AG04450 (cell line): ENCODE data around the gene CLN6. TPM values are rescaled to one million over a fixed set of nuclear protein-coding genes. Genes with fewer than 3 reads are reported as not detected.

ENCODE experiments used
- CTCF ChIA-PET: fragments of 300-600, 350-600 bp; formaldehyde crosslinking; extraction: SDS; loops from one replicate; lab custom pipeline; 2022; ENCODE audit warnings: antibody characterized with exemption, inconsistent platforms; lab: Charles Lee
- POLR2A ChIA-PET: fragments of 350-600 bp; formaldehyde crosslinking; extraction: SDS; loops from one replicate; lab custom pipeline; 2021; ENCODE audit warnings: antibody characterized with exemption, inconsistent platforms; lab: Yijun Ruan, JAX
- DNase-seq: peaks from one replicate; pipeline ENCODE4 v3.0.0-alpha.2; 2011; ENCODE audit warnings: low read depth, low spot score
- H3K27ac ChIP-seq: one replicate; pipeline ENCODE4 v1.5.1; 2012; ENCODE audit warnings: low read depth, low read length, control low read depth
- H3K27me3 ChIP-seq: one replicate; pipeline ENCODE4 v1.6.0; 2012; ENCODE audit warnings: low read length; ENCODE audit not compliant: control insufficient read depth, insufficient read depth
- H3K4me3 ChIP-seq: 2 replicates; pipeline ENCODE4 v1.5.1; 2011; ENCODE audit warnings: mild to moderate bottlenecking, low read depth, low read length, control low read depth
- H3K9me3 ChIP-seq: 2 replicates; pipeline ENCODE4 v1.5.1; 2012; ENCODE audit warnings: low read length; ENCODE audit not compliant: control insufficient read depth, insufficient read depth
- polyA plus RNA-seq: library from polyadenylated mRNA; depleted of rRNA; stranded (reverse); fragments of >200 nt; gene quantifications from 2 replicates; pipeline ENCODE4 v1.2.3, GENCODE V29; 2011
- TF ChIP-seq, protein P1 (sequence below): IDR thresholded peaks from 2 replicates; pipeline ENCODE4 v1.5.1; 2011; ENCODE audit warnings: low read depth, low read length, control low read depth, inconsistent platforms

Gene CLN6
- polyA plus RNA-seq, 1 experiment, result 13.0 TPM

DNA sequence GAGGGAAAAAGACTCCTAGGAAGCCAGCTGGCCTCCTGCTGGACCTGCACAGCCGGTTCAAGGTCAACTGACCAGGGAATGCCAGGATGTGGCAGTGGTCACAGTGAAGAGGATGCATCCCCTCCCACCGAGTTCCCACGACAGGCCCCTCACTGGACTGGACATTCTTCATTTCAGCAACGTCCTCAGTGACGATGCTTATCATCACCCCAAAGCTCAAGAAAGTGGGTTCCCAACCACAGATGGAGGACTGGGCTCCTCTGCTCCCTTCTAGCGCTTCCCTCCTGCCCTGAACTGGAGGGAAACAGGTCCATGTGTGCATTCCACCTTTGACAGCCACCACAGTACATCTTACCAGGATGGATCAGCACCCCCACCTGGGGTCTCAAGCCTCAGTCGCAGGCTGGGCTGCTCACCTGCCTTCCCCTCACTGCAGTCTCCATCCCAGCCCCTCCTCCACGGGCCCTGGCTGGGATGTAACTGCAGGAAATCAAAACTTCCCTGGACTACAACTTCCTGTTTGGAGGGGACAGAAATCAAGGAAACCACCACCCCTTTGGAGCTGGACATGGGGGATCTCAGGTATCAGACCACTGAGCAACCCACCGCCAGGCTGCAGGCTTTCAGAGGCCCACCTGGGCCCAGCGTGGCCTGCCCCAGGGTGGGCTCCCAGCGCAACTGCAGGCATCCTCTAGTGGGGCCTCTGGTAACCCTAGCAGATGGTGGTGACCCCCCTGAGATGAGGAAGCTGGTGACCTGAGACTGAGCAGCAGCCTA lies 31.7 kb downstream of the CLN6 start:
- POLR2A ChIA-PET, result no interaction called here
- no peak for DNase-seq
- TF ChIP-seq, protein P1, sequence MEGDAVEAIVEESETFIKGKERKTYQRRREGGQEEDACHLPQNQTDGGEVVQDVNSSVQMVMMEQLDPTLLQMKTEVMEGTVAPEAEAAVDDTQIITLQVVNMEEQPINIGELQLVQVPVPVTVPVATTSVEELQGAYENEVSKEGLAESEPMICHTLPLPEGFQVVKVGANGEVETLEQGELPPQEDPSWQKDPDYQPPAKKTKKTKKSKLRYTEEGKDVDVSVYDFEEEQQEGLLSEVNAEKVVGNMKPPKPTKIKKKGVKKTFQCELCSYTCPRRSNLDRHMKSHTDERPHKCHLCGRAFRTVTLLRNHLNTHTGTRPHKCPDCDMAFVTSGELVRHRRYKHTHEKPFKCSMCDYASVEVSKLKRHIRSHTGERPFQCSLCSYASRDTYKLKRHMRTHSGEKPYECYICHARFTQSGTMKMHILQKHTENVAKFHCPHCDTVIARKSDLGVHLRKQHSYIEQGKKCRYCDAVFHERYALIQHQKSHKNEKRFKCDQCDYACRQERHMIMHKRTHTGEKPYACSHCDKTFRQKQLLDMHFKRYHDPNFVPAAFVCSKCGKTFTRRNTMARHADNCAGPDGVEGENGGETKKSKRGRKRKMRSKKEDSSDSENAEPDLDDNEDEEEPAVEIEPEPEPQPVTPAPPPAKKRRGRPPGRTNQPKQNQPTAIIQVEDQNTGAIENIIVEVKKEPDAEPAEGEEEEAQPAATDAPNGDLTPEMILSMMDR, result no peak
- no peaks in the 10 kb centered on the region for H3K9me3 ChIP-seq
- no peaks in the 10 kb centered on the region for H3K27me3 ChIP-seq
- no peak overlapping the region for H3K4me3 ChIP-seq
- CTCF ChIA-PET, result interaction anchor here (0.9 kb wide), 1 partner anchor 336 kb away, joined by 4 read pairs; no protein-coding TSS in a partner anchor
- H3K27ac ChIP-seq, result no peak overlapping the region

DNA sequence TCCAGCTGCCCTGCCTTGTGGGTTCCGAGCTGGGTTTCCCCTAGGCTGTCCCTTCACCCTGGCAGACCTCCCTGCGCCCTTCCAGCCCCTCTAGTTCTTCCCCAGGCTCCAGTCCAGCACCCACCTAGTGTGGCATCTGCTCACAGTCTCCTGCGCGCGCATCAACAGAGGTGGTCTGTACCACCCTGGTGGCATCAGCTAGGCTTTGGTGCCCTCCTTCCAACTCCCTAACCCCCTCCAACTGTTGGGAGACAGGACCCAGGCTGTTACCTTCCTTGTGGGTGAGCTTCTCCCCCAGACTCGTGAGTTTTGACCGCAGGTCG lies 32.4 kb downstream of the CLN6 start:
- ChIA-PET CTCF (interaction anchor here (0.9 kb wide), 1 partner anchor 336 kb away, joined by 4 read pairs; no protein-coding TSS in a partner anchor), POLR2A (no interaction called here)
- Histone ChIP-seq H3K9me3 (no peaks in the 10 kb centered on the region), H3K4me3 (no peak overlapping the region), H3K27me3 (no peaks in the 10 kb centered on the region), H3K27ac (no peak overlapping the region)
- TF ChIP-seq, protein P1, result no peak
- DNase-seq, result no peak

DNA sequence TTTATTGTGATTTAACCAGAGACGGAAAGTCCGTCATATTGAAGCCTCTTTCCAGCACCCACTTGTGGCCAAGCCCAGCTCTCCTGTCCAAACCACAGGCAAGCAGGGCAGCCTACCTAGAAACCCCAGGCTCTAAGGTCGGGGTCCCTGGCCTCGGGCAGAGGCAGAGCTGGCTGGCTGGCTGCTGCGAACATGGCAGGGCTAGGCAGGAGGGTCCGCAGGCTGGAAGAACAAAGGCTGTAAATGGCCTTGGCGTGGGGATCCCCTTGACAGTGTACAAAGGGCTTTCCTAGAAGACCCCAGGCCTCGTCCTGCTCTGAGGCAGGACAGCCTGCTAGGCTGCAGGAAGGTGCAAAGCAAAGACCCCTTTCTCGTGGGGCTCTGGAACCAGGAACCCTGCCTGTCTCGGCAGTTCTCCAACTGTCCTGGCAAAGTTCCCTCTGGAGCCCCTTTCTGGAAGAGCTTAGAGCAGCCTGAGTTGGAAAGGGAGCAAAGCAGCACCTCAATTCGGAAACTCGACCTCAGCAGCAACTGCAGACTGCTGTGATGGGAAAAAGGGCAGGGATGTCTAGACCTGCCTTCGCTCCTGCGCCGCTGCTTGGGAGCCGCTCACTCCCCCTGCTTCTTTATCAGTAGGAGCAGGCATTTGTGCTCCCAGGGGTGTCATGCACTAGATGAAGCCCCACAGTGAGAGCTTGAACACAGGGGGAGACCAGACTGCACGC lies 32.9 kb downstream of the CLN6 start:
- Histone ChIP-seq H3K27ac (no peak overlapping the region), H3K4me3 (no peak overlapping the region), H3K9me3 (no peaks in the 10 kb centered on the region), H3K27me3 (no peaks in the 10 kb centered on the region)
- DNase-seq, result no peak
- TF ChIP-seq, protein P1, result no peak
- ChIA-PET CTCF (no interaction called here), POLR2A (no interaction called here)

DNA sequence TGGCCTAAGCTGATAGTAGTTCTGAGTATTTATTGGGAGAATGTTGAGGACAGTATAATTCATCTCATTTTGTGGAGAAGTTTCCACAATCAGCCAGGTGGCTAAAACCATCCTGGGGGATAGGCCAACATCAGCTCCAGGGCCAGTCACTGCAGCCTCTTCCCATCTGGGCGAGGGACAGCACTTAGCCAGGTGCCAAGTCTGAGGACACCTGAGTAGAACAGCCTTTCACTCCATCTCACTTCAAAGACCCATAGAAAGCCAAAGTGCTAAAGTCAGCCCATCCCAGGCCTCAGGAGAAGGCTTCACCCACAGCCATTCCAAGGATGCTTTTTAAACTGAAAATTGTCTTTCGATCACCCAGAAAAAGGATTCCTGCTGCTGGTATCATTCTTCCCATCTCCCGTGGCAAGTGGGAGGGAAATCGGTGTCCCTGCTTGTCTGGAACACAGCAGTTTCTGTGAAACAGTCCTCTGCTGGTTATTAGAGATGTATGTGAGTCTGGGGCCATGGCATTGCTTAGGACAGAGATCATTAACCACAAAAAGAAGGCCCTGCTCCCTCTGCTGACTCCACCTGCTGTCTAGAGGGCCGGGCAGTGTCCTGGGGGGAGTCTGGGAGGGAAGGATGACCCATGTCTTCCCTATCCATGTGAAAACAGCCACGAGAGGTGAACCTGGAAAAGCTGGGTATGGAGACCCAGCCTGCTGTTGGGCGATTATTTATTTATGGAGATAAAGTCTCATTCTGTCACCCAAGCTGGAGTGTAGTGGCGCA lies 34.0 kb downstream of the CLN6 start:
- ChIA-PET POLR2A (interaction anchor here (0.6 to 0.7 kb wide), 3 partner anchors 17 to 946 kb away, joined by 3 read pairs; no protein-coding TSS in a partner anchor), CTCF (interaction anchor here (0.9 kb wide), 1 partner anchor 43 kb away, joined by 9 read pairs; no protein-coding TSS in a partner anchor)
- TF ChIP-seq, protein P1, result no peak
- Histone ChIP-seq H3K4me3 (no peak overlapping the region), H3K27ac (no peak overlapping the region), H3K9me3 (no peaks in the 10 kb centered on the region), H3K27me3 (no peaks in the 10 kb centered on the region)
- no peak for DNase-seq
